Esophagus muscularis mucosa (tissue), 3 donors: ENCODE results near the gene NUDT1.

Experiments
- EP300 ChIP-seq: sonication (generic); formaldehyde crosslinking; IDR thresholded peaks from one replicate; pipeline ENCODE4 v1.6.1; 2017; ENCODE audit warnings: antibody characterized with exemption
- TF ChIP-seq, protein P1 (sequence below), 3 experiments: fragments of 200-600 bp in 2 of 3; fragments of 450-650 bp in 1 of 3; sonication (generic) in 2 of 3; IDR thresholded peaks; one replicate each; pipeline ENCODE4 v1.5.1; 2017 to 2019; ENCODE audit warnings: antibody characterized with exemption in 3 of 3, mild to moderate bottlenecking in 2 of 3, moderate library complexity in 1 of 3

DNA sequence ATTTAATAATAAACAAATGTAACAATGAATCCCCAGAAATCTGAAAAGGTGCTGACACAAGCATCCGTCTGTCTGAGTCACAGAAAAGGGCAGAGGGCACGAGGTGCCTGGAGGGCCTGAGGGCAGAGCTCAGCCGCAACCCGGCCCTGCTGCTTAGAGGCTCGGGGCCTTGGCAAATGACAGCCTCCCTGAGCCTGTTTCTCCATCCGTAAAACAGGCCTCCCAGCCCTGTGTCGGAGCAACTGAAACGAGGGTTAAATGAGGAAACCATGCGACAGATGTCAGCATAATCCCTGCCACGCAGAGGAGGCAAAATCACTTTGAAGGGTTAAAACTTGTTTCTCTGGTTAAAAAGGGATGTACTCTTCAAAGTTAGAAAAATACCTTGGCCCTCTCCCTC is 24.9 kb downstream of the NUDT1 start:
- TF ChIP-seq, protein P1, sequence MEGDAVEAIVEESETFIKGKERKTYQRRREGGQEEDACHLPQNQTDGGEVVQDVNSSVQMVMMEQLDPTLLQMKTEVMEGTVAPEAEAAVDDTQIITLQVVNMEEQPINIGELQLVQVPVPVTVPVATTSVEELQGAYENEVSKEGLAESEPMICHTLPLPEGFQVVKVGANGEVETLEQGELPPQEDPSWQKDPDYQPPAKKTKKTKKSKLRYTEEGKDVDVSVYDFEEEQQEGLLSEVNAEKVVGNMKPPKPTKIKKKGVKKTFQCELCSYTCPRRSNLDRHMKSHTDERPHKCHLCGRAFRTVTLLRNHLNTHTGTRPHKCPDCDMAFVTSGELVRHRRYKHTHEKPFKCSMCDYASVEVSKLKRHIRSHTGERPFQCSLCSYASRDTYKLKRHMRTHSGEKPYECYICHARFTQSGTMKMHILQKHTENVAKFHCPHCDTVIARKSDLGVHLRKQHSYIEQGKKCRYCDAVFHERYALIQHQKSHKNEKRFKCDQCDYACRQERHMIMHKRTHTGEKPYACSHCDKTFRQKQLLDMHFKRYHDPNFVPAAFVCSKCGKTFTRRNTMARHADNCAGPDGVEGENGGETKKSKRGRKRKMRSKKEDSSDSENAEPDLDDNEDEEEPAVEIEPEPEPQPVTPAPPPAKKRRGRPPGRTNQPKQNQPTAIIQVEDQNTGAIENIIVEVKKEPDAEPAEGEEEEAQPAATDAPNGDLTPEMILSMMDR (IDR thresholded peaks at IDR 0.05): no peak
- TF ChIP-seq EP300: no peak
